ENCODE results near the gene GEMIN7. TPM values are rescaled to one million over a fixed set of nuclear protein-coding genes. Genes with fewer than 3 reads are reported as not detected.

Gene GEMIN7
- polyA plus RNA-seq, 1 donor (not counting 4 experiments of a cell fraction or from before 2014, with no cell fraction given), result 23.7 TPM

DNA sequence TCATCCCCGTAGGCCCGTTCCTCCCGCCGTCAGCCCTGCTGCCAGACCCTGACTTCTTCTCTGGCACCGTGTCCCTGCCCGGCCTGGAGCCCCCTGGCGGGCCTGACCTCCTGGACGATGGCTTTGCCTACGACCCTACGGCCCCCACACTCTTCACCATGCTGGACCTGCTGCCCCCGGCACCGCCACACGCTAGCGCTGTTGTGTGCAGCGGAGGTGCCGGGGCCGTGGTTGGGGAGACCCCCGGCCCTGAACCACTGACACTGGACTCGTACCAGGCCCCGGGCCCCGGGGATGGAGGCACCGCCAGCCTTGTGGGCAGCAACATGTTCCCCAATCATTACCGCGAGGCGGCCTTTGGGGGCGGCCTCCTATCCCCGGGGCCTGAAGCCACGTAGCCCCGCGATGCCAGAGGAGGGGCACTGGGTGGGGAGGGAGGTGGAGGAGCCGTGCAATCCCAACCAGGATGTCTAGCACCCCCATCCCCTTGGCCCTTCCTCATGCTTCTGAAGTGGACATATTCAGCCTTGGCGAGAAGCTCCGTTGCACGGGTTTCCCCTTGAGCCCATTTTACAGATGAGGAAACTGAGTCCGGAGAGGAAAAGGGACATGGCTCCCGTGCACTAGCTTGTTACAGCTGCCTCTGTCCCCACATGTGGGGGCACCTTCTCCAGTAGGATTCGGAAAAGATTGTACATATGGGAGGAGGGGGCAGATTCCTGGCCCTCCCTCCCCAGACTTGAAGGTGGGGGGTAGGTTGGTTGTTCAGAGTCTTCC, 41.5 kb upstream of the GEMIN7 start:
- H3K9ac ChIP-seq (ENCODE audit: control insufficient read depth, extremely low read depth, insufficient read depth, low read length), result no peak overlapping the region
- TF ChIP-seq EZH2 (IDR thresholded peaks at IDR 0.05; ENCODE audit: low read length), result no peak
- no peak for TF ChIP-seq CTCF (optimal IDR thresholded peaks at IDR 0.05 in 1 of 3, IDR thresholded peaks at IDR 0.05 in 1 of 3, conservative IDR thresholded peaks at IDR 0.05 in 1 of 3; ENCODE audit: extremely low read depth in 1 of 3, insufficient read depth in 2 of 3, low read length in 3 of 3)
- H3K36me3 ChIP-seq (ENCODE audit: control insufficient read depth in 2 of 2, extremely low read depth in 1 of 2, insufficient read depth in 2 of 2, low read length in 2 of 2), result peaks cover 17 to 24% of the 10 kb centered on the region in 2 experiments
- peaks cover 30% of the 10 kb centered on the region for H3K79me2 ChIP-seq (ENCODE audit: control insufficient read depth, insufficient read depth, low read length)
- peaks cover 7% of the 10 kb centered on the region for H3K4me1 ChIP-seq (ENCODE audit: control insufficient read depth, extremely low read depth, insufficient read depth, low read length)
- FAIRE-seq (no peak), DNase-seq (ENCODE audit: low read depth, low spot score) (no peak)
- dilution Hi-C loops (cut with MboI; ENCODE audit: extremely low pct_ligation_motif_present, low sequenced_read_pairs), result no loop called here
- no peaks in the 10 kb centered on the region for H3K27me3 ChIP-seq (ENCODE audit: control insufficient read depth, extremely low read depth, insufficient read depth, low read length)
- H2AFZ ChIP-seq (ENCODE audit: control insufficient read depth, low read length), result no peak overlapping the region
- H3K27ac ChIP-seq (ENCODE audit: control insufficient read depth, insufficient read depth, low read length), result no peak overlapping the region
- no peaks in the 10 kb centered on the region for H3K9me3 ChIP-seq (ENCODE audit: control insufficient read depth, low read depth, low read length)
- H3K4me3 ChIP-seq (ENCODE audit: control insufficient read depth in 2 of 3, extremely low read depth in 1 of 3, insufficient read depth in 2 of 3, low read depth in 1 of 3, low read length in 3 of 3), result no peak overlapping the region
- peaks cover 9% of the 10 kb centered on the region for H4K20me1 ChIP-seq (ENCODE audit: control insufficient read depth, extremely low read depth, insufficient read depth, low read length)
- no peak overlapping the region for H3K4me2 ChIP-seq (ENCODE audit: control insufficient read depth, extremely low read depth, insufficient read depth, low read depth, low read length)
- no peaks in the 10 kb centered on the region for H3K9me1 ChIP-seq (ENCODE audit: control insufficient read depth, extremely low read depth, insufficient read depth, low read length)

DNA sequence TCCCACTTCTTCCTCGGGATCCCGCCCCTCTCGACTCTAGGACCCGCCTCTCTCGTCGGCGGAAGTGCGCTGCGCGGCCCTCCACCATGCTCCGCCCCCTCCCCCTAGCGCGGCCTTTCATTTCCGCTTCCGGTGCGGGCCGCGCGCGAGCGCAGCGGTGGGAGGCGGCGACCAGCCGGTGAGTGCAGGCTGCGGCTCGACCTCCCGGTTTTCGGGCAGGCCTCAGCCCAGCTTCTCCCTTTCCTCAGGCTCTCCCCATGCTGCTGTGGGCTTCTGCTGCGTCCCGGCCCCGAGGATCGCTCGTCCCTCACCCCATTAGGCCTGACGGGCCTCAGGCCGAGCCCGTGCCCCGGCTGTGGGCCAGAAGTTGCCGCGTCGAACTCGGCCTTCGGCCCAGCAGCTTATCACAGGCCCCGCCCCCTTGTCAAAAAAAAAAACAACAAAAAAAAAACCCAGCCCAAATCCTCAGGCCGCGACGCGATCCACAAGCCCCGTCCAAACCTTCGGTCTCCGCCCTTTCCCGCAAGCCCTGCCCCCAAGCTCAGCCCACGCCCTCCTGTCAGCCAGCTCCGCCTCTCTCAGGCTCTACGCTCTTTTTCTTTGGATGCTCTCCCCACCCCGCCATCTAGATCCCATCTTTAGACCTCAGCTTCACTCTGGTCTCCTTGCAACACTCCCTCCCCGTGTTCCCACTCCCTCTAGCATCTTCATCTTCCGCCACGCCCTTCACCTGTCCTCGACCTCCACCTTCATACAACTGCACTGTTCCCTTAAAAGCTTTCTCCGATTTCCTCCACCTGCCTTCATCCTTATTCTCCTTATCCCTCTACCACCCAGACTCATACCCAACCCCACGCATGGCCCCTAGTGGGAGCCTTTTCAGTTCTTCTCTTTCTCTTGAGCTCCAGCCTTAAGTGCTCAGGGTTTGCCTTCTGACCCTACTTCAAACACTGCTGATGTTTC, 39.8 kb upstream of the GEMIN7 start, which contains the start of gene CLASRP:
CLASRP (plus strand) TSS at position 115 of the 963 bp plus-strand sequence. CDS start 1,168 bp downstream, outside the sequence.
- no peak for DNase-seq (ENCODE audit: low read depth, low spot score)
- Histone ChIP-seq H3K9me1 (ENCODE audit: control insufficient read depth, extremely low read depth, insufficient read depth, low read length) (no peaks in the 10 kb centered on the region), H3K36me3 (ENCODE audit: control insufficient read depth in 2 of 2, extremely low read depth in 1 of 2, insufficient read depth in 2 of 2, low read length in 2 of 2) (peaks cover 21 to 22% of the 10 kb centered on the region in 2 experiments)

More for the DNA sequence above, 39.8 kb upstream of the GEMIN7 start, which contains the start of gene CLASRP:
- Histone ChIP-seq H2AFZ (ENCODE audit: control insufficient read depth, low read length) (peak within 1 kb of the TSS; percentile 52), H3K27ac (ENCODE audit: control insufficient read depth, insufficient read depth, low read length) (peak within 1 kb of the TSS; percentile 74), H4K20me1 (ENCODE audit: control insufficient read depth, extremely low read depth, insufficient read depth, low read length) (peaks cover 9% of the 10 kb centered on the region), H3K4me1 (ENCODE audit: control insufficient read depth, extremely low read depth, insufficient read depth, low read length) (peaks cover 7% of the 10 kb centered on the region), H3K9ac (ENCODE audit: control insufficient read depth, extremely low read depth, insufficient read depth, low read length) (peak within 1 kb of the TSS; percentile 88), H3K4me3 (ENCODE audit: control insufficient read depth in 2 of 3, extremely low read depth in 1 of 3, insufficient read depth in 2 of 3, low read depth in 1 of 3, low read length in 3 of 3) (peak within 1 kb of the TSS; percentile 69 to 96 (median 81)), H3K79me2 (ENCODE audit: control insufficient read depth, insufficient read depth, low read length) (peaks cover 41% of the 10 kb centered on the region), H3K9me3 (ENCODE audit: control insufficient read depth, low read depth, low read length) (no peaks in the 10 kb centered on the region), H3K4me2 (ENCODE audit: control insufficient read depth, extremely low read depth, insufficient read depth, low read depth, low read length) (peak within 1 kb of the TSS; percentile 84), H3K27me3 (ENCODE audit: control insufficient read depth, extremely low read depth, insufficient read depth, low read length) (no peaks in the 10 kb centered on the region)
- dilution Hi-C loops (cut with MboI; ENCODE audit: extremely low pct_ligation_motif_present, low sequenced_read_pairs), result no loop called here
- TF ChIP-seq CTCF (optimal IDR thresholded peaks at IDR 0.05 in 1 of 3, IDR thresholded peaks at IDR 0.05 in 1 of 3, conservative IDR thresholded peaks at IDR 0.05 in 1 of 3; ENCODE audit: extremely low read depth in 1 of 3, insufficient read depth in 2 of 3, low read length in 3 of 3), result no peak
- no peak for TF ChIP-seq EZH2 (IDR thresholded peaks at IDR 0.05; ENCODE audit: low read length)
- no peak for FAIRE-seq
